Osteoblast (primary cell): ENCODE data around the gene HOTAIR. TPM values are rescaled to one million over a fixed set of nuclear protein-coding genes. Genes with fewer than 3 reads are reported as not detected.

Experiments
- DNase-seq: peaks from one replicate; pipeline ENCODE4 v3.0.0; 2011; ENCODE audit warnings: low spot score, mixed read lengths; ENCODE audit not compliant: insufficient read length; ENCODE audit errors: missing footprints
- H2AFZ ChIP-seq: 2 replicates; pipeline ENCODE4 v1.6.0; 2011; ENCODE audit warnings: mild to moderate bottlenecking, low read length
- H3K27ac ChIP-seq: 2 replicates; pipeline ENCODE4 v1.5.1; 2011; ENCODE audit warnings: mild to moderate bottlenecking, low read depth, low read length, moderate library complexity
- H3K27me3 ChIP-seq: 2 replicates; pipeline ENCODE4 v1.6.0; 2012; ENCODE audit warnings: mild to moderate bottlenecking, control low read depth, inconsistent platforms, low read length, moderate library complexity; ENCODE audit not compliant: insufficient read depth
- H3K36me3 ChIP-seq: 2 replicates; pipeline ENCODE4 v1.5.1; 2011; ENCODE audit warnings: mild to moderate bottlenecking, low read length, control low read depth, moderate library complexity; ENCODE audit not compliant: insufficient read depth
- H3K4me1 ChIP-seq: 2 replicates; pipeline ENCODE4 v1.5.1; 2011; ENCODE audit warnings: mild to moderate bottlenecking, low read length, control low read depth, moderate library complexity; ENCODE audit not compliant: insufficient read depth
- H3K4me2 ChIP-seq: 2 replicates; pipeline ENCODE4 v1.6.0; 2011; ENCODE audit warnings: mild to moderate bottlenecking, low read length; ENCODE audit not compliant: insufficient read depth
- H3K4me3 ChIP-seq: fragments of 200-600 bp; sonication (generic); 3 replicates; pipeline ENCODE4 v1.5.1; 2012; ENCODE audit warnings: mild to moderate bottlenecking, low read length, inconsistent platforms; ENCODE audit not compliant: insufficient read depth
- H3K79me2 ChIP-seq: 2 replicates; pipeline ENCODE4 v1.6.0; 2012; ENCODE audit warnings: mild to moderate bottlenecking, low read length, control low read depth, inconsistent platforms; ENCODE audit not compliant: insufficient read depth
- H3K9me3 ChIP-seq: 2 replicates; pipeline ENCODE4 v1.5.1; 2011; ENCODE audit warnings: low read depth, low read length, control low read depth
- H4K20me1 ChIP-seq: 2 replicates; pipeline ENCODE4 v1.6.0; 2012; ENCODE audit warnings: mild to moderate bottlenecking, low read length, control low read depth; ENCODE audit not compliant: insufficient read depth
- CTCF ChIP-seq: IDR thresholded peaks from 2 replicates; pipeline ENCODE4 v1.5.1; 2011; ENCODE audit warnings: mild to moderate bottlenecking, low read depth, low read length, moderate library complexity; ENCODE audit errors: extremely low read depth
- total RNA-seq: library from RNA; depleted of rRNA; stranded (reverse); fragments of >200 nt; gene quantifications from 2 replicates; pipeline ENCODE4 v1.2.3, GENCODE V29; 2012

HOTAIR gene
- total RNA-seq, 1 donor, result 0.72 TPM

GRCh38 chr12:53973236-53974042, 1.3 kb downstream of the HOTAIR start:
- H3K27ac ChIP-seq, result peak overlapping the region; percentile 4
- H3K79me2 ChIP-seq, result no peaks in the 10 kb centered on the region
- H4K20me1 ChIP-seq, result no peaks in the 10 kb centered on the region
- H3K27me3 ChIP-seq, result peaks cover 30% of the 10 kb centered on the region
- peak overlapping the region; percentile 87 for H2AFZ ChIP-seq
- H3K4me2 ChIP-seq, result peak overlapping the region; percentile 89
- peak overlapping the region; percentile 83 for H3K4me3 ChIP-seq
- DNase-seq, result peak; percentile 94
- TF ChIP-seq CTCF, result no peak
- H3K9me3 ChIP-seq, result no peaks in the 10 kb centered on the region
- H3K4me1 ChIP-seq, result peaks cover 9% of the 10 kb centered on the region
- no peaks in the 10 kb centered on the region for H3K36me3 ChIP-seq

GRCh38 chr12:53972722-53973235, 2.0 kb downstream of the HOTAIR start, which contains the start of gene HOXC11:
Gene HOXC11, plus strand, starts transcription at chr12:53973126. Its CDS starts 116 bp downstream, at chr12:53973242.
- Histone ChIP-seq H3K9me3 (no peaks in the 10 kb centered on the region), H3K27me3 (peaks cover 30% of the 10 kb centered on the region), H3K27ac (peak within 1 kb of the TSS; percentile 4), H2AFZ (peak within 1 kb of the TSS; percentile 87), H3K4me2 (peak within 1 kb of the TSS; percentile 89), H3K79me2 (no peaks in the 10 kb centered on the region), H3K4me1 (peaks cover 9% of the 10 kb centered on the region), H3K4me3 (peak within 1 kb of the TSS; percentile 83), H4K20me1 (no peaks in the 10 kb centered on the region), H3K36me3 (no peaks in the 10 kb centered on the region)
- DNase-seq, result no peak
- TF ChIP-seq CTCF, result no peak

- Histone ChIP-seq H3K4me3 (peak overlapping the region; percentile 83), H3K27ac (no peak overlapping the region), H3K4me2 (peak overlapping the region; percentile 89), H3K4me1 (peaks cover 9% of the 10 kb centered on the region), H4K20me1 (no peaks in the 10 kb centered on the region), H3K36me3 (no peaks in the 10 kb centered on the region), H3K27me3 (peaks cover 32% of the 10 kb centered on the region), H3K9me3 (no peaks in the 10 kb centered on the region), H3K79me2 (no peaks in the 10 kb centered on the region), H2AFZ (no peak overlapping the region)
- no peak for DNase-seq
- TF ChIP-seq CTCF, result no peak
These were observed 2.5 kb downstream of the HOTAIR start for GRCh38 chr12:53972152-53972702.

GRCh38 chr12:53971686-53972085, 3.1 kb downstream of the HOTAIR start:
- Histone ChIP-seq H2AFZ (no peak overlapping the region), H3K4me1 (peaks cover 9% of the 10 kb centered on the region), H3K36me3 (no peaks in the 10 kb centered on the region), H3K9me3 (no peaks in the 10 kb centered on the region), H3K27me3 (peaks cover 34% of the 10 kb centered on the region), H3K4me2 (no peak overlapping the region), H4K20me1 (no peaks in the 10 kb centered on the region), H3K27ac (no peak overlapping the region), H3K79me2 (no peaks in the 10 kb centered on the region), H3K4me3 (no peak overlapping the region)
- no peak for TF ChIP-seq CTCF
- no peak for DNase-seq
